ENCODE measurements around the gene CLBA1. TPM values are rescaled to one million over a fixed set of nuclear protein-coding genes. Genes with fewer than 3 reads are reported as not detected.
A peak's percentile ranks its signal among the peaks of the same experiment; 100 is the strongest.

The CLBA1 gene
- total RNA-seq, 3 donors from 2014 or later, result 4.5 to 17.0 (median 8.8) TPM

- H3K27me3 ChIP-seq, result no peaks in the 10 kb centered on the region
- H3K4me1 ChIP-seq, result peaks cover 25 to 27% of the 10 kb centered on the region in 2 donors
- intact Hi-C loops (cut with DNase I; ENCODE audit: low total_unique reads), result loop anchor here (2.0 kb wide), 1 partner anchor 15 kb away; no protein-coding TSS in a partner anchor
- H3K4me3 ChIP-seq, result peak overlapping the region; percentile 43 to 69 (median 57)
- TF ChIP-seq POLR2AphosphoS5 (IDR thresholded peaks at IDR 0.05) (peak in 1 of 3 donors; percentile 23), CTCF (IDR thresholded peaks at IDR 0.05) (no peak)
- DNase-seq (ENCODE audit: low spot score in 2 of 2), result no peak
- H3K27ac ChIP-seq, result peak overlapping the region; percentile 95 to 97
- H3K9me3 ChIP-seq, result no peaks in the 10 kb centered on the region
- no peaks in the 10 kb centered on the region for H3K36me3 ChIP-seq
Observed at GRCh38 chr14:104967386-104968152, 18.0 kb upstream of the CLBA1 start.

GRCh38 chr14:104968153-104968527, 17.4 kb upstream of the CLBA1 start:
- no peaks in the 10 kb centered on the region for H3K27me3 ChIP-seq
- H3K4me1 ChIP-seq, result peaks cover 30 to 33% of the 10 kb centered on the region in 2 donors
- peak; percentile 57 to 78 for DNase-seq (ENCODE audit: low spot score in 2 of 2)
- intact Hi-C loops (cut with DNase I; ENCODE audit: low total_unique reads), result no loop called here
- no peaks in the 10 kb centered on the region for H3K9me3 ChIP-seq
- peak overlapping the region; percentile 43 to 69 (median 57) for H3K4me3 ChIP-seq
- H3K27ac ChIP-seq, result peak overlapping the region; percentile 95 to 97
- H3K36me3 ChIP-seq, result no peaks in the 10 kb centered on the region
- TF ChIP-seq CTCF (IDR thresholded peaks at IDR 0.05) (no peak), POLR2AphosphoS5 (IDR thresholded peaks at IDR 0.05) (no peak), POLR2A (IDR thresholded peaks at IDR 0.05) (no peak)

GRCh38 chr14:104968541-104969401, 16.8 kb upstream of the CLBA1 start:
- Histone ChIP-seq H3K4me1 (peaks cover 30 to 38% of the 10 kb centered on the region in 2 donors), H3K27ac (peak overlapping the region; percentile 95 to 97), H3K9me3 (no peaks in the 10 kb centered on the region), H3K4me3 (peak overlapping the region; percentile 43 to 69 (median 57)), H3K27me3 (no peaks in the 10 kb centered on the region), H3K36me3 (no peaks in the 10 kb centered on the region)
- TF ChIP-seq POLR2A (IDR thresholded peaks at IDR 0.05) (no peak), POLR2AphosphoS5 (IDR thresholded peaks at IDR 0.05) (no peak), CTCF (IDR thresholded peaks at IDR 0.05) (no peak)
- peak; percentile 67 to 82 for DNase-seq (ENCODE audit: low spot score in 2 of 2)
- intact Hi-C loops (cut with DNase I; ENCODE audit: low total_unique reads), result no loop called here

- no peaks in the 10 kb centered on the region for H3K27me3 ChIP-seq
- H3K4me3 ChIP-seq, result peak overlapping the region; percentile 43 to 69 (median 57)
- intact Hi-C loops (cut with DNase I; ENCODE audit: low total_unique reads), result loop anchor here (5.0 kb wide), 1 partner anchor 37 kb away; no protein-coding TSS in a partner anchor
- no peaks in the 10 kb centered on the region for H3K36me3 ChIP-seq
- peak overlapping the region; percentile 95 to 97 for H3K27ac ChIP-seq
- H3K9me3 ChIP-seq, result no peaks in the 10 kb centered on the region
- peaks cover 33 to 49% of the 10 kb centered on the region in 2 donors for H3K4me1 ChIP-seq
- TF ChIP-seq POLR2A (IDR thresholded peaks at IDR 0.05) (no peak), POLR2AphosphoS5 (IDR thresholded peaks at IDR 0.05) (no peak), CTCF (IDR thresholded peaks at IDR 0.05) (no peak)
- DNase-seq (ENCODE audit: low spot score in 2 of 2), result no peak
Observed at GRCh38 chr14:104969741-104970230, 15.8 kb upstream of the CLBA1 start.
